Stimulated activated CD8-positive, alpha-beta memory T cell treated with anti-CD3 and anti-CD28 coated beads, Interleukin-2, amount 100 ng/mL, for 1 hour (primary cell): ENCODE measurements around the gene MUC4.
"Not testable (repeated sequence)": the region's sequence is repeated elsewhere in the genome, so short reads cannot be mapped to it uniquely, and the experiment has no call there.

Experiments
- DNase-seq, 2 donors: peaks; one replicate each; pipeline ENCODE4 v3.0.0-alpha.2; 2020; ENCODE audit warnings: low read depth in 2 of 2

MUC4 gene

GRCh38 chr3:195761123-195761566, 50.6 kb downstream of the MUC4 start:
- DNase-seq, result no peak

- no peak for DNase-seq
Measured at GRCh38 chr3:195760345-195761122, 51.2 kb downstream of the MUC4 start.

- no peak for DNase-seq
Measured at GRCh38 chr3:195758721-195759353, 52.9 kb downstream of the MUC4 start.

- DNase-seq, result no peak
Measured at GRCh38 chr3:195757827-195758226, 53.9 kb downstream of the MUC4 start.

- no peak for DNase-seq
Measured at GRCh38 chr3:195757438-195757770, 54.3 kb downstream of the MUC4 start.

GRCh38 chr3:195755791-195756676, 55.7 kb downstream of the MUC4 start:
- no peak for DNase-seq

- DNase-seq, result no peak
Measured at GRCh38 chr3:195755391-195755790, 56.3 kb downstream of the MUC4 start.

- no peak for DNase-seq
Measured at GRCh38 chr3:195754906-195755305, 56.8 kb downstream of the MUC4 start.

GRCh38 chr3:195754141-195754540, 57.6 kb downstream of the MUC4 start:
- no peak for DNase-seq

GRCh38 chr3:195753581-195753980, 58.1 kb downstream of the MUC4 start:
- no peak for DNase-seq

GRCh38 chr3:195752546-195753331, 59.0 kb downstream of the MUC4 start:
- no peak for DNase-seq

GRCh38 chr3:195752066-195752465, 59.7 kb downstream of the MUC4 start:
- no peak for DNase-seq

- DNase-seq, result no peak
Measured at GRCh38 chr3:195751560-195751959, 60.2 kb downstream of the MUC4 start.

GRCh38 chr3:195750797-195751520, 60.8 kb downstream of the MUC4 start:
- DNase-seq, result no peak

GRCh38 chr3:195749101-195749500, 62.6 kb downstream of the MUC4 start:
- DNase-seq, result not testable (repeated sequence)

- no peak for DNase-seq
Measured at GRCh38 chr3:195748661-195749060, 63.1 kb downstream of the MUC4 start.

- no peak for DNase-seq
Measured at GRCh38 chr3:195746751-195747150, 65.0 kb downstream of the MUC4 start.

- DNase-seq, result no peak
Measured at GRCh38 chr3:195746346-195746745, 65.4 kb downstream of the MUC4 start.

- DNase-seq, result no peak
Measured at GRCh38 chr3:195744437-195744836, 67.3 kb downstream of the MUC4 start.

- no peak for DNase-seq
Measured at GRCh38 chr3:195739561-195740111, 72.1 kb downstream of the MUC4 start.
